ENCODE data around the gene SRPK2. TPM values are rescaled to one million over a fixed set of nuclear protein-coding genes. Genes with fewer than 3 reads are reported as not detected.

The SRPK2 gene
- total RNA-seq, 1 donor from 2014 or later, result 54.1 TPM

- Histone ChIP-seq H3K27ac (no peak overlapping the region), H3K27me3 (no peaks in the 10 kb centered on the region), H3K4me1 (no peaks in the 10 kb centered on the region), H3F3A (ENCODE audit: low read depth) (peaks cover 22% of the 10 kb centered on the region), H2AFZ (replicated peaks) (no peak overlapping the region), H4K20me1 (ENCODE audit: low read depth) (peaks cover 50% of the 10 kb centered on the region), H3K36me3 (peaks cover 37% of the 10 kb centered on the region), H3K79me2 (ENCODE audit: low read depth) (peaks cover 27% of the 10 kb centered on the region), H3K4me2 (no peak overlapping the region), H3K4me3 (no peak overlapping the region), H3K9ac (no peak overlapping the region), H3K9me3 (ENCODE audit: low read depth) (no peaks in the 10 kb centered on the region)
- H3K4me1 Mint-ChIP-seq, result no peaks in the 10 kb centered on the region
- no peak overlapping the region for H3K4me3 Mint-ChIP-seq
- H3K36me3 Mint-ChIP-seq, result peaks cover 45% of the 10 kb centered on the region
- no peaks in the 10 kb centered on the region for H3K27me3 Mint-ChIP-seq (ENCODE audit: insufficient read depth, low read depth)
- no peaks in the 10 kb centered on the region for H3K9me3 Mint-ChIP-seq
- no peak overlapping the region for H3K27ac Mint-ChIP-seq
- TF ChIP-seq CTCF (IDR thresholded peaks at IDR 0.05) (no peak), EZH2 (IDR thresholded peaks at IDR 0.05) (no peak), EZH2phosphoT487 (IDR thresholded peaks at IDR 0.05) (no peak)
- no peak for DNase-seq (ENCODE audit: low spot score)
Measured at GRCh38 chr7:105088456-105088855, 300.3 kb downstream of the SRPK2 start.

DNA sequence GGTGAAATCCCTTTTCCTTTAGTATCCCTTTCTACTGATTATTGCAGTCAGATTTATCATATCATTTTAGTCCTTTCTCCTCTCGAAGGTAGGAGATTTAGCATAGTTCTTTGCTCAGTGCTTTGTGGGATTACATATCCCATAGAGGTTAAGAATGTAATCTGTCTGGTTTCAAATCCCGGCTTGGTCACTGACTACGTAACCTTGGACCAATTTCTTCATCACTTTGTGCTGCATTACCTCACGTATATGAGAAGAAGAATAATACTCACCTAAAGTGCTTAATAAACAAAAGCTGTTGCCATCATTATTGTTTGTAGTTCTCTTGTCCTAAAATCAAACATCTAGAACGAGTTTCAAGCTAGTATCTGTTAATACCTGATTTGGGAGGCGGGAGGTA, 300.7 kb downstream of the SRPK2 start:
- no peaks in the 10 kb centered on the region for H3K27me3 Mint-ChIP-seq (ENCODE audit: insufficient read depth, low read depth)
- Histone ChIP-seq H3K9me3 (ENCODE audit: low read depth) (no peaks in the 10 kb centered on the region), H3K36me3 (peaks cover 39% of the 10 kb centered on the region), H3K4me2 (no peak overlapping the region), H4K20me1 (ENCODE audit: low read depth) (peaks cover 52% of the 10 kb centered on the region), H3K27ac (no peak overlapping the region), H3K27me3 (no peaks in the 10 kb centered on the region), H3K79me2 (ENCODE audit: low read depth) (peaks cover 27% of the 10 kb centered on the region), H3K9ac (no peak overlapping the region), H3F3A (ENCODE audit: low read depth) (peaks cover 23% of the 10 kb centered on the region), H2AFZ (replicated peaks) (no peak overlapping the region), H3K4me3 (no peak overlapping the region), H3K4me1 (no peaks in the 10 kb centered on the region)
- H3K36me3 Mint-ChIP-seq, result peaks cover 46% of the 10 kb centered on the region
- no peak for TF ChIP-seq CTCF (IDR thresholded peaks at IDR 0.05)
- TF ChIP-seq EZH2phosphoT487 (IDR thresholded peaks at IDR 0.05), result no peak
- no peak for TF ChIP-seq EZH2 (IDR thresholded peaks at IDR 0.05)
- H3K4me3 Mint-ChIP-seq, result no peak overlapping the region
- no peaks in the 10 kb centered on the region for H3K9me3 Mint-ChIP-seq
- H3K4me1 Mint-ChIP-seq, result no peaks in the 10 kb centered on the region
- H3K27ac Mint-ChIP-seq, result no peak overlapping the region
- DNase-seq (ENCODE audit: low spot score), result no peak

GRCh38 chr7:105086850-105087249, 301.9 kb downstream of the SRPK2 start:
- TF ChIP-seq EZH2phosphoT487 (IDR thresholded peaks at IDR 0.05), result no peak
- no peak for TF ChIP-seq EZH2 (IDR thresholded peaks at IDR 0.05)
- TF ChIP-seq CTCF (IDR thresholded peaks at IDR 0.05), result no peak

More at GRCh38 chr7:105086850-105087249, 301.9 kb downstream of the SRPK2 start:
- H3K36me3 ChIP-seq, result peaks cover 40% of the 10 kb centered on the region
- H2AFZ ChIP-seq (replicated peaks), result no peak overlapping the region
- peaks cover 28% of the 10 kb centered on the region for H3F3A ChIP-seq (ENCODE audit: low read depth)
- no peak overlapping the region for H3K9ac ChIP-seq
- H3K4me1 ChIP-seq, result no peaks in the 10 kb centered on the region
- H3K4me2 ChIP-seq, result no peak overlapping the region
- DNase-seq (ENCODE audit: low spot score), result no peak
- H3K4me3 ChIP-seq, result no peak overlapping the region
- peaks cover 55% of the 10 kb centered on the region for H4K20me1 ChIP-seq (ENCODE audit: low read depth)
- H3K27me3 ChIP-seq, result no peaks in the 10 kb centered on the region
- H3K27ac ChIP-seq, result no peak overlapping the region
- H3K4me3 Mint-ChIP-seq, result no peak overlapping the region
- H3K9me3 Mint-ChIP-seq, result no peaks in the 10 kb centered on the region
- no peaks in the 10 kb centered on the region for H3K27me3 Mint-ChIP-seq (ENCODE audit: insufficient read depth, low read depth)
- no peaks in the 10 kb centered on the region for H3K4me1 Mint-ChIP-seq
- peaks cover 23% of the 10 kb centered on the region for H3K79me2 ChIP-seq (ENCODE audit: low read depth)
- no peaks in the 10 kb centered on the region for H3K9me3 ChIP-seq (ENCODE audit: low read depth)
- H3K27ac Mint-ChIP-seq, result no peak overlapping the region
- peaks cover 48% of the 10 kb centered on the region for H3K36me3 Mint-ChIP-seq

All from neural progenitor cell (in vitro differentiated cells).